Uterine smooth muscle cell (primary cell): ENCODE measurements around the gene TMEM69. TPM values are rescaled to one million over a fixed set of nuclear protein-coding genes. Genes with fewer than 3 reads are reported as not detected.

ENCODE experiments used
- total RNA-seq: library from RNA; depleted of rRNA; stranded (reverse); fragments of >200 nt; gene quantifications from 2 replicates; pipeline ENCODE4 v1.2.3, GENCODE V29; 2014

Gene TMEM69
- total RNA-seq, result 9.1 and 11.0 TPM in 2 replicates

GRCh38 chr1:45687754-45688740 lies at the start of gene TMEM69:
Gene TMEM69 (plus strand): TSS chr1:45688181. CDS start chr1:45691069, 2,888 bp downstream.

GRCh38 chr1:45686288-45687013 lies 1.5 kb upstream of the TMEM69 start, which contains the start of gene GPBP1L1:
Gene GPBP1L1 (minus strand): TSS chr1:45686533. CDS start chr1:45659087, 27,446 bp downstream.

Other genes starting within 250 kb of the TMEM69 start
- 0.77 and 1.4 TPM in 2 replicates for gene TESK2, start 197.0 kb upstream of the TMEM69 start, total RNA-seq
- 0.55 and 1.6 TPM in 2 replicates for gene CCDC163, start 188.1 kb upstream of the TMEM69 start, total RNA-seq
- gene MMACHC, start 187.9 kb upstream of the TMEM69 start, total RNA-seq, result 2.1 and 2.4 TPM in 2 replicates
- 560 and 892 TPM in 2 replicates for gene PRDX1, start 166.3 kb upstream of the TMEM69 start, total RNA-seq
- 132 and 165 TPM in 2 replicates for gene AKR1A1, start 137.4 kb upstream of the TMEM69 start, total RNA-seq
- 38.2 and 88.3 TPM in 2 replicates for gene NASP, start 104.1 kb upstream of the TMEM69 start, total RNA-seq
- gene CCDC17, start 64.1 kb upstream of the TMEM69 start, total RNA-seq, result 0.77 and 0.87 TPM in 2 replicates
- gene GPBP1L1, start 1.6 kb upstream of the TMEM69 start, total RNA-seq, result 101 and 107 TPM in 2 replicates
- 16.2 and 16.5 TPM in 2 replicates for gene IPP, start 62.5 kb downstream of the TMEM69 start, total RNA-seq
- gene MAST2, start 115.4 kb downstream of the TMEM69 start, total RNA-seq, result 33.9 and 40.2 TPM in 2 replicates